Esophagus mucosa (tissue), 1 donor: ENCODE data around the gene SPPL3. TPM values are rescaled to one million over a fixed set of nuclear protein-coding genes. Genes with fewer than 3 reads are reported as not detected.

Experiments used
- ATAC-seq: fragments of 200-7000 bp; cut with Tn5 transposase; one replicate; pipeline ENCODE4 v1.9.1; 2020
- total RNA-seq: library from RNA; stranded (reverse); gene quantifications from one replicate; pipeline ENCODE4 v1.2.4, GENCODE V29; 2023
- donor health status: DM: yes; HTN: yes; CAD: no.

SPPL3 gene
- total RNA-seq, 1 donor from 2014 or later = 85.8 TPM

DNA sequence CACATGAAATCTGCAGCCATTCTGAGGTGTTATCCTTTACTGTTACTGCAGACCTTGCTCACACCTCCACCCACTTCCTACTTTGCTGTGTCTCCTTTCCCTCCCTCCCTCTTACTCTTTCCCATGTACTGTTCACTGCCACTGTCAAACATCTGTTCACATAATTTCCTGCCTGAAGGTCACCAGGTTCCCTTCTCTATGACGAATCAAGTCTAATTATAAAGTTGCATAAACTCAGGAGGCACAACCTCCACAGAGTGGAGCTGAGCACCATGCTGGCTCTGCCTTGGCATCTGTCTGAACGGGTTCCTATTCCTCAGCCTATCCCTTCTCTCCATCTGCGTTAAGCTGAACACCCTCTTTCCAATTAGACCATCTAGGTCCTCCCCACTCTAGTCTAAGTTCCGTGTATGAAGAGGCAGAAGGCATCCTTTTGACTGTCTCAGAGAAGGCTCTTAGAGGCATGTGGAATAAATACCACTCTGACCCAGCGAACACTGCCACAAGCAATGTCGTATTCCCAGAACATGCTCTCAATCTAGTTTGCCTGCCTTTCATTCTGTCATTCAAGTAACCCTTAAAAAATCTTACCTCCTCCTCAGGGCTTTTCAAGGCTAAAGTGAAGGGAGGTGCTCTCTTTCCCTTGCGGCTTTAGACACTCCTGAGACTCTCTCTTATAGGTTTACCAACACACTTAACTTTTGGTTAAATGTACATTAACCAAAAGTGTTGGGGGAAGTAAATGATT, 129.8 kb downstream of the SPPL3 start:
- no peak for ATAC-seq

DNA sequence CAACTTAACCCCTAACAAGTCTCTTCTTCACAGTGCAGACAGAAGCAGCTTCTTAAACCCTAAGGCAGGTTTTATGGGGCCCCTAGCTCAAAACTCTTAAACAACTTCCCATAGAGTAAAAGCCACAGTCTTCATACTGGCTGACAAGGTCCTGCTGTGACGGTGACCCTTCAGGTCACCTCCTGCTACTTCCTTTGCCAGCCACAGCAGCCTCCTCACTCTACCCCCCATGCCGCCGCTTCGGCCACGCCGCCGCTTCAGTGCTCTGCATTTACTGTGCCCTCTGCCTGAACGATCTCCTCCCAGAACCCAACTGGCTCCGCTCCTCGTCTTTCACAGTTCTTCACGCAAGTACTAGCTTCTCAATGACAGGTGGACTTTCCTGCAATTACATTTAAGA, 133.1 kb downstream of the SPPL3 start:
- ATAC-seq = no peak

DNA sequence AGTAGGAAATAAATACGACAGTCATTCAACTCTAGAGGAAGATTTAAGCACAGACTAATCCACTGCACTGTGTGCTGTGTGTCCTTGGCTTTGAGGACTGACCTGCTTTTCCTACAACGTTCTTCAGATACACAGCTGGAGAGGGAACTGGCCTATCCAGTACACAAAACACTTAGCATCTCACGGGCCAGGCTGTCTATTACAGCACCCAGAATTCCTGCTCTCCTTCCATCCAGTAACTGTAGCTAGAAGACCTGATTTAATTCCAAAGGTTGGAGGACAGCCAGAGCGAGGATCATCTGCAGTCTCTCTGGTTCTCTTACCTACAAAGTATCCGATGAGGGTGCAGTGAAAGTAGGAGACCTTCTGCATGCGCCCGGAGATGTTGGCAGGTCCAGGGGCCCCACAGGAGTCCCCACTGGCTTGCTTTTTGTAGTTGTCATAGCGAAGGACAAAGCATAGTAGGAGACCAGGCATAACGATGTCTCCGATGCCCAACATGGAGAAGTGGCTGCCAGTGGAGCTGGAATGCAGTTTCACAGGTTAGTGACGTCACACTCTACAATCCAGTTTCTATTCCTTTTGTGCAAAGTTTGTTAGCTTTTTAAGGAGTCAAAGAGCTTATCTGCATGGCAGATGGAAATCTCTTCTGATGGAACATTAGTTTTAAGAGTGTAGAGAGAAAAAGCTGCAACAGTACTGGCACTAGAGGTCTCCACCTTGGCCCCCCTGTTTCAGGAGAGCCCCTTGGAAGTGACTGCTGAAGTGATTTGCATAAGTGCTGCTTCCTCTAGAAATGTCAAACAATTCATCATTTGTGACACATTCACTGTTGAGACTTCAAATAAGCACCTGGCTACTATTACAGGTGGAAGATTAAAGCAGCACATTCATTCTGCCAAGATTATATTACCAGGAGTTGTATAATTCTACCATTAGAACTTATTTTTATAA, 136.8 kb downstream of the SPPL3 start:
- no peak for ATAC-seq

DNA sequence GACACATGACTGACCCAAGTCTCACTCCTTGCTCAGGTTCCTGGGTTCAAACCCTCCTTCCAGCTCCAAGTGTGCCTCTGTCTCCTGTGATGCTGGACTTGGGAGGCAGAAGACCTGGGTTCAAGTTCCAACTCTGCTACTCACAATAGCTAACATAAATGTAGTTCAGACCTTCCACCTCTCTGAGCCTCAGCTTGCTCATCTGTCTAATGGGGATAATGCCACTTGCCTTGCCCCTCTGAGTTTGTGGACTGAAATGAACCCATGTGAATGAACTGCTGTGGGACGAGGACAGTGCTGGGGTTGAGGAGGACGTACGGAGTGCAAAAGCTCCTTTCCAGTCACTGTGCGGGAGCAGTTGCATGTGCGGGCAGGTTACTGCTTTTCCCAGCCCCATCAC, 137.6 kb downstream of the SPPL3 start:
- ATAC-seq = no peak

DNA sequence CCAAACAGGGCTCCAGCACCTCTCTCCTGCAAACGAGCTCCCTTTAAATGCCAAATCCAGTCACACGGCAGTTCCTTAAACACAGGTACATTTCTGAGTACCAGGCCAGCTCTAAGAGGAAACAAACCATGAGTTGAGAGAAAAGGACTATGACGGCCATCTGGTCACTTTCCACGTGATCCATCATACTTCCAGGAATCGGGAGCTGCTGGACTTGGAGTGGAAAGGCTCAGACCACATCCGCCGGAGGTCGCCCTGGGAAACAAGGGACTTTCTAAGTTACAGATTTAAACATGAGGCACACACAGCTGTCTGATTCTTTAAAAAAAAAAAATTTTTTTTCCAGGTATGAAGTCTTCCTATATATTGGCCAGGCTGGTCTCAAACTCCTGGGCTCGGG, 139.3 kb downstream of the SPPL3 start:
- ATAC-seq = no peak

DNA sequence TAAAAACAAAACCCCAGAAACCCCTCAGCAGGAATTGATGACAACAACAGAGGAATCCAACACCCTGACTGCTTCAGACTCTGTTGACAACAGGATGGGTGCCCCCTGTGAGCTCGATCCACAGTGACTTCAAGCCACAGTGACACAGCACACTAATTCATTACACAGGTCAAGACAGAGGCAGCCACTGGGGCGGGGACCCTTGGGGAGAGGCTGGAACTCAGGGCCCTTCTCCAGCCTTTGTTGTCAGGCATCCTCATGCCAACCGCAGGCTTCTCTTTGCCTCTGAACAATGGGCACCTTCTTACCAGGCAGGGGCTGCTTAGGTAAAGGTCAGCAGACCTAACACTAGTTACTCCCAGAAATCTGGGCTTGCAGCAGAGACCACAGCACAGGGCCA, 140.9 kb downstream of the SPPL3 start:
- no peak for ATAC-seq

DNA sequence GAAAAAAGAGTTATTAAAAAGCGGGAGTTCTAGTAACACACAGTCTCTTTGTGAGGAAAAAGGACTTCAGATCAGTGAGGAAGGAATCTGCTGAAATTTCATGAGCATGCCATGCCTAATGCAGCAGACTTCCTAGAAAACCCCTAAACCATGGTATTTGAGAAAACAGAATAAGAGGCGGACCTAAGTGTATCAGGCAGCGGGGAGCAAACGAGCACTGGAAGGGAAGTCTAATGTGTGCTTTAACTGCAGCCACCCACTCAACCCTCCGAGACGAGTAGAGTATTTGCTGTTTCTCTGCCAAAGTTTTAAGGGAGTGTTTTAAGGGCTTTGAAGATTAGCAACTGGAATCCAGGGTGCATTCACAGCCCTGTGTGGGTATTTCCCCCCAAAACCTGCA, 142.1 kb downstream of the SPPL3 start:
- no peak for ATAC-seq

DNA sequence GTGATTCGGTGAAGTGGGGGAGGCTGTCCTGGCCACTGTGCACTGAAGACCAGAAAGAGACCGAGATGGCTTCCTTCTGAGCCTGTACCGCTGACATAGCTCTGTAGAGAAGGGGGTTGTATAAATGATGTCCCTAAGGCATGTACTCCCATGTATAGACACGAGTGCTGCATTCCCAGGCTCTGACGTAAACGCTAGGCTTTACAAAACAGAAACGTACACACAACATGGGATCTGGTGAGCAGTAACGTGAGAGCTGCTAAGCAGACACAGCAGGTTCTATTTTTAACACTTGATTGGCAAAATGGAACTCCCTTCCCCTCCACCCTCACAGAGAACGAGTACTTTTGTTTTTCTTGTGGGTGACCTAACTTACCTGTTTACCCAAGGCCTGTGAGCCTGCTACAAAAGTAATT, 142.6 kb downstream of the SPPL3 start:
- ATAC-seq = peak; percentile 81

DNA sequence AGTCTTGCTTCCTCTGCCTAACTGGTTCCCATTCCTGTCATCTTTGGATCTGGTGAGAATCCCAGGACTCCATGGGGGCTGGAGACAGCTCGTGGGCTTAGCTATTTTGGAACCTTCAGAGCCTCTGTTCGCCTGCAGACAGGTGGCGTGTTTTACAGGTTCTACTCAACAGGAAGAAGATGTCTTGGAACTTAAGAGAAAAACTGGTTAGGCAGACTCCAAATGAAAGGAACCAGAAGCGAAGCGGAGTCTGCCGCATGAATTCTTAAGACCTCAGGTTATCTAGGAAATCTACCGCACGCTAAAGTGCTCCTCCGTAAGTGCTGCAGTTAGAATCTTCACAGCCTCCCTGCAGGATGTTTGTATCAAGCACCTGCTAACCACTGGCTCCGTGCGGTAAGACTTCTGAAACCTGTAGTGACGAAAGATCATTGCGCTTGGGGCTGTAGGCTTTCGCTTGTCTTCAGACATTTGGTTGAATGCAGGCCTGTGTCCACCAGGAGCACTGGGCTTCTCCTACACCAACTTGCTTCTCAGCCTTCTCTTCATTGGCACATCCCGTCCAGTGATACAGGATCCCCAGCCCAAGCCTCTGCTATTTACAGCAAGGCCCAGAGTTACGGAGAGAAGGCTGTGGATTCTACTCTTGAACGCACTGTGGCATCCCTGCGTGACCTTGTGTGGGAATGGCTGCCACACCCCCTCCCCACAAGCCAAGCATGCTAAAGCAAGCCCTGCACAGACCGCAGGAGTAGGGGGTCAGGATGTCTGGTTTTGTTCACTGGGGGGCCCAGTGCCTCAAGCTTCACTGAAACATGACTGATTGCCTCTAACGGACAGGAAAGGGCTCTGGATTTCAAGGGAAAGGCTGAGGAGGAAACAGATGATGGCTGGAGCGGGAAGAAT, 143.6 kb downstream of the SPPL3 start:
- no peak for ATAC-seq

DNA sequence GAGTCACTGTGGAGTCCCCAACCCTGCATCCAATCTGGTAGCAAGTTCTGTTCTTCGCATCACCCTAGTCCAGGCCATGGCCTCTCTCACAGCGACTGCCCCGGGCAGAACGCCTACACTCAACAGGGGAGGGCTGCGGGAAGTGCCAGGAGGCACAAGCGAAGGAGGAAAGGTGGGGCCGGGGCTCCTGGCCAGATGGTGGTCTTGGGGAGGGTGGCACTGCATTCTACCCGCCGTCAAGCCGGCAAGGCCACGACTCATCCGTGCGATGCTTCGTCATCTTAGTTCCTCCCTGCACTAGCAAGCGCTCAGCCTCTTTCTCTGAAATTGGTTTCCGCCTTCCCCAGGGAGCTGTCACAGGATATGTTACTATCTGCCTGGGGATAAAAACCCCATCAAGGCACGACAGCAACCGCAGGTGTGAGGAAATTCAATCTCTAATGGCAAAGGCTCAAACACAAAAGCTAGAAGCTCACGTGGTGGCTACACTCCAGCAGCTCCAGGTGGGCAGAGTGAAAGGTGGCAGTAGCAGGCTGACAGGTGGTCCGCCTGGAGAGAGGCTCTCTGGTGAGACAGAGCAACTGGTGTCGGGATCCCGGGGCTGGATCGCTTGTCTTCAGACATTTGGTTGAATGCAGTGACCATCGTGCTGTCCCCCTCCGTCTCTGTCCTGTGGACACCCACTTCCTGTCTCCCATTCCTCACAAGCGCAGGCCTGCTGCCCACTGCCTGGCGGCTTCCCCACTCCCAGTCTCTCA, 144.4 kb downstream of the SPPL3 start:
- ATAC-seq = no peak

DNA sequence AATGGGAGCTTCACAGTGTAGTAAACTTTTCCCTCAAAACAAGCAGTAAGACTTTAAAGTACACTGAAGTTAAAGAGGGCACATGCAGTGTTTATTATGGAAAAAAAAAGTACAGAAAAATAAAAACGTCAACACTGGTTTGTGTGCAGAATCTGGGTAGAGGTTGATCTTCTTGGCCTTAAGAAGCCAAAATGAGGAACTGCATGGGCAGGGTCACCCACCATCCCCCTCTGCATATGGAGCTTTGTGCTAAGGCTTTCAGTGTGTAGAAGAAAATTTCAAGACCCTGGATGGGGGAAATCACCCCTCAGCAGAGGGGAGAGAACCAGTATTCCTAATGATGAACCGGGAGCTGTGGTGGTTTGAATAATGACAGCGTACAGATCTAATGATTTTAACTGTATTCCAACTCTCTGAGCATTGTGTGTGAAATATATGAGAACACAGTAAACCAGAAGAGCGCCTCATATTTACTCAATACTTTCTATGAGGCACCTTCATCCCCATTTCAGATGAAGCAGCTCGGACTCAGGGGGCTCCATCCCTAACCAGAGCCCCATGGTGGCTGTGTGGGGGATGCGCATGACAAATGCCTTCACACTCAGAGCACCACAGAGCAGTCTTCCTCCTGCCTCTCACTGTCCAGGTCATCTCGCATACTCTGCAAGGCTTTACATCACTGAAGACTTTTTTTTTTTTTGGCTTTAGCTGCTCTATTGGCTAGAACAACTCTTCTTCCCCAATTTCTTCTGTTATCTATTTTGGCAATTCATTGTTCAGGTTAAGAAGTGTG, 145.2 kb downstream of the SPPL3 start:
- ATAC-seq = no peak

DNA sequence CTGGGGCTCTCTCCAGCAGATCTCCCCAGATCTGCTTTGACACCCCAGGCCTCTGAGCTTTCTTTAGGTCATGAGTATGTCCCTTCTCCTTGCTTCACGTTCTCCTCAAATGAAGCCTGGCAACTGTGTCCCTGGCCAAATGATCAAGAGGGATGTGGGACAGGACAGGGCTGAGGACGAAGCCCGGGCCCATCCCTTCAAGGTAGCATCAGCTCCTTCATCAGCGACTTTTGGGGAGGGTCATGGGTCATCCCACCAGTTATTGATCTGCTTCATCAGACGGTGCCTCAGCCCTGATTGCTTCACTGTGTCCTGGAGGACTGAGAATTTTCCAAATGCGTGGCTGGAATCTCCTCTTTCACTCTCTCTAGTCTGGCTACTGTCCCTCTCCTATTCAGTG, 146.2 kb downstream of the SPPL3 start:
- no peak for ATAC-seq

DNA sequence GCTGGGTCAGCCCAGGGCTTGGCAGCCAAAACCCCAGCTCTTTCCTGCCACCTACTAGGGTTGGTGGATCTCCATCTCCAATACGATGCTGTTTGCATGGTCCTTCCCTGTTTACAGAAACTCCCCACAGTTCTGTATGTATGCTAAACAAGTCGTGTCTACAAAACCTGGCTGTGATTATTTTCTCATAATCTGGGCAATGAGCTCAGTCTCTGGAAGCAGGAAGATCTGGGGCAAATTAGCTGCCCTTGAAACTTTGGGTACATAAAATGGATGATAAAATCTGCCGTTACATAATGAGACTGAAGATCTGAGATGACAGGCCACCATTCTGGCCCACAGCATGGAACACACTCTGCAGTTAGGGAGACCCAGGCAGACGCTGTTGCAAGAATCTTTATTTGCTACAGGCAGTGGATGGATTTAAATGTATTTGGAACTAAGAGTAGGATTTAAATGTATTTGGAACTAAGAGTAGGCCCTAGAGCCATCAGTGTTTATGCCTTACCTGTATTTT, 146.9 kb downstream of the SPPL3 start:
- no peak for ATAC-seq

DNA sequence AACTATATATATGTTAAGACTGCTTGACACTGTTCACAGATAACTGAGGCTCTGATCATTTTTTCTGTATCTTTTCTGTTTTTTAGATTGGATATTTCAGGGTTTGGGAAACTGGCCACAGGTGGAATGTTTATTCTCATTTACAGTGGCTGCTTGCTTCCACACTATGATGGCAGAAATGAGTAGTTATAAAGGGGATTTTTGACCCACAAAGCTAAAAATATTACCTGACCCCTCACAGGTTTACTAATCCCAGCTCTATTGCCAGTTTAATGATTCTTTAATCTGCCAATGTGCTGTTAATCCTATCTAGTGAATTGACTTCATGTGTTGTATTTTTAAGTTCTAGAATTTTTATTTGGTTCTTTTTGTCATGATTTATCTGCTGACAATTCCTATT, 148.9 kb downstream of the SPPL3 start:
- no peak for ATAC-seq

DNA sequence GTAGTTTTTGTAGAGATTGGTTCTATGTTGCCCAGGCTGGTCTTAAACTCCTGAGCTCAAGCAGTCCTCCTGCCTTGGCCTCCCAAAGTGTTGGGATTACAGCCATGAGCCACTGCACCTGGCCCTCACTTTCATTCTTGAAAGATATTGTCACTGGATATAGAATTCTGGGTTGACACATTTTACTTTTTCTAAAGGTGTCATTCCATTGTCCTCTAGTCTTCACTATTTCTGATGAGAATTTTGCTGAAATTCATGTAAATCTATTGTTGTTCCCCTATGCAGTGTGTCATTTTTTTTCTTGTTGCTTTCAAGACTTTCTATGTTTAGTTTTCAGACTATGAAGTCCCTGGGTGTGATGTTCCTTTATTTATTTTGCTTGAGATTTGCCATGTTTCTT, 149.4 kb downstream of the SPPL3 start:
- no peak for ATAC-seq

DNA sequence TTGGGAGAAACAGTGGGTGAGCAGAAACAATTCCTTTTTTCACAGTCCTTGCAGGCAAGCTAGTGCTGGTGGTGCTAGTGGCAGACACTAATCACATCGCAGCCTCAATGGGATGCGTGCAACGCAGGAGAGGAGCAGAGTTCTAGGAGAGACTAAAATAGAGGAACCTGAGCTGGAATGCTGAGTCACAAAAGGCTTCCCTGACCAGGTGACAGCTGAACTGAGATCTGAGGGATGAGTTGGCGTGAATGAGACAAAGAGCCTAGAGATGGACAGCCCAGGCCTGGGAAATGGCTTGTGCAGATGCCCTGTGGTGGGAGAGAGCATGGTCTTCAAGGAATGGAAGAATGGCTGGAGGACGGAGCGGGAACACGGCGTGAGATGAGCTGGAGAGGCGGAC, 152.8 kb downstream of the SPPL3 start:
- no peak for ATAC-seq

DNA sequence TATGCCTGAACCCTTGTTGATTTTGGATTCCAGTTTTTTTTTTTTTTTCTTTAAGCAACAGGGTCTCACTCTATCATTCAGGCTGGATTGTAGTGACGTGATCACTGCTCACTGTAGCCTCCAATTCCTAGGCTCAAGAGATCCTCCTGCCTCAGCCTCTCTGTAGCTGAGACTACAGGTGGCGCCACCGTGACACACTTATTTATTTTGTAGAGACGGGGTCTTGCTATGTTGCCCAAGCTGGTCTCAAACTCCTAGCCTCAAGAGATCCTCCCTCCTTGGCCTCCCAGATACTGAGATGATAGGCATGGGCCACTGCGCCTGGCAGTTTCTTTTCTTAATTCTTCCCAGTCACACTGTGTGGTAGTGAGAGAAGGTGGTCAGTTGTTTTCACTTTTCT, 153.4 kb downstream of the SPPL3 start:
- ATAC-seq = no peak

DNA sequence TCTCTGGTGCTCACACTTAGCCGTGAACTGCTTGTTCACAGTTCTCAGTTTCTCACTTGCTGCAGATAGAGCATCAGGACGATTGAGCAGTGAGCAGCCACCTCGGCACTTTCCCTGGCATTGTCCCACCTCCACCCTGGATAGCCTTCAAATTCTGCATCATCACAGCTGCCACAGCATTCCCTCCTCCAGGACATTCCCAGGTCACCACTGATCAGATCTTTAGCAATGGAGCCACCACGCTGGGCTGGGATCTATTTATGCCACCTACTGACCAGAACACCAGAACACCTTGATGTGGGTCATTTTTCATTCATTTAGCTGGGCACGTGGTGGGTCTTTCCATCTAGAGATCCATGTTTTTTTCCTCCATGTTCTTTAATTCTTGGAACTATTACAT, 154.9 kb downstream of the SPPL3 start:
- no peak for ATAC-seq

DNA sequence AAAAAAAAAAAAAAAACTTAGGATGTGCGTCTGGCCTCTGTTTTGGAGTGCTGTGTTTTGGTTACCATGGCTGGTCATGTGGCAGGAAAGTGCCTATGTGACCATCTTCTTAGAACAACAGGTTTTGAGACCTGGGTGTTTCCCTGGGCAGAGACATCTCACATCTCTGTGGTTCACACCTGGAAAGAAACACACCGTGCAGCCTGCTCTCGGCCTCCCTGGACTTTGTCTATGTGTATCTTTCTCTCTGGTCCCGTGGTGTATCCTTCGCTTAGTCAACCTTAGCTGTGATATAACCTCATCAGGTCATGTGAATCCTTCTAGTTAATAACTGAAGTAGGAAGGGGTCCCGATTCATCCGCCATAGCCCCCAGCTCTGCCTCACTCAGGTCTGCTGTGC, 155.9 kb downstream of the SPPL3 start:
- no peak for ATAC-seq

DNA sequence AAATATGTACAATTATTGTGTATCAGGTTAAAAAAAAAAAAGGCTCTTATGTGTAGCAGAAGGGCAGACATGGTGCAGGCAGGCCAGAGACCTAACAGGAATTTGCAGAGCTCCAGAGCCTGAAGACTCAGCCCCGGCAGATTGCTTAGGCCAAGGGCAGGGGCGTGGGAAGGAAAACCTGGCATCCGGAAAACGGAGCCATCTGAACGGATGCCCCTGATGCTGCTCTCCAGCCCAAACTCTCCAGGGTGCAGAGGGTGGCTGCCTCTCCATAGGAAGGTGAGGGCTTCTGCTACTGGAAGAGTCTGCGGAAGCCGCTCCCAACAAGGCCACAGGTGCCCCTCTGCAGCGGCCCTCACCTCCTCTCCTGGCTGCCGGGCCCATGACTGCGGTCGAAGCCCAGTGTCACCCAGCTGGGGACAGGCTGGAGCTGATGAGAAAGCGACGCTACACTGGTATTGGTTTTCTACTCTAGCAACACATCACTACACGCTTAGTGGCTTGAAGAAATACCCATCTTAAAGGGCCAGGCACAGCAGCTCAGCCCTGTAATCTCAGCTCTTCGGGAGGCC, 159.2 kb downstream of the SPPL3 start:
- no peak for ATAC-seq
